DMS 273 treated with DMSO at 0.1 percent for 48 hours (cell line): Measurements from ENCODE around the gene PPP1R9B.

ENCODE experiments used
- DNase-seq: peaks from one replicate; lab custom pipeline; 2025; lab: John Stamatoyannopoulos, UW

Gene PPP1R9B

GRCh38 chr17:50088952-50089825, 61.3 kb downstream of the PPP1R9B start:
- DNase-seq, result no peak

- DNase-seq, result no peak
Observed at GRCh38 chr17:50087912-50088405, 62.5 kb downstream of the PPP1R9B start.

- DNase-seq, result peak; percentile 56
Observed at GRCh38 chr17:50087246-50087911, 63.1 kb downstream of the PPP1R9B start.
